SU-DHL-6 (cell line): Measurements from ENCODE around the gene ZSCAN22.

ENCODE experiments used
- EZH2phosphoT487 ChIP-seq: fragments of 200-600 bp; sonication (generic), shearing (Covaris generic); conservative IDR thresholded peaks from 2 replicates; pipeline ENCODE4 v1.6.1; 2018; ENCODE audit warnings: mild to moderate bottlenecking, antibody characterized with exemption, low read length, moderate library complexity, mixed read lengths
- TF ChIP-seq, protein P1 (sequence below): fragments of 200-600 bp; sonication (generic); IDR thresholded peaks from one replicate; pipeline ENCODE4 v1.5.1; 2017; ENCODE audit warnings: antibody characterized with exemption, mild to moderate bottlenecking, low read length, moderate library complexity; ENCODE audit not compliant: insufficient read depth, poor library complexity, severe bottlenecking

- TF ChIP-seq, protein P1, sequence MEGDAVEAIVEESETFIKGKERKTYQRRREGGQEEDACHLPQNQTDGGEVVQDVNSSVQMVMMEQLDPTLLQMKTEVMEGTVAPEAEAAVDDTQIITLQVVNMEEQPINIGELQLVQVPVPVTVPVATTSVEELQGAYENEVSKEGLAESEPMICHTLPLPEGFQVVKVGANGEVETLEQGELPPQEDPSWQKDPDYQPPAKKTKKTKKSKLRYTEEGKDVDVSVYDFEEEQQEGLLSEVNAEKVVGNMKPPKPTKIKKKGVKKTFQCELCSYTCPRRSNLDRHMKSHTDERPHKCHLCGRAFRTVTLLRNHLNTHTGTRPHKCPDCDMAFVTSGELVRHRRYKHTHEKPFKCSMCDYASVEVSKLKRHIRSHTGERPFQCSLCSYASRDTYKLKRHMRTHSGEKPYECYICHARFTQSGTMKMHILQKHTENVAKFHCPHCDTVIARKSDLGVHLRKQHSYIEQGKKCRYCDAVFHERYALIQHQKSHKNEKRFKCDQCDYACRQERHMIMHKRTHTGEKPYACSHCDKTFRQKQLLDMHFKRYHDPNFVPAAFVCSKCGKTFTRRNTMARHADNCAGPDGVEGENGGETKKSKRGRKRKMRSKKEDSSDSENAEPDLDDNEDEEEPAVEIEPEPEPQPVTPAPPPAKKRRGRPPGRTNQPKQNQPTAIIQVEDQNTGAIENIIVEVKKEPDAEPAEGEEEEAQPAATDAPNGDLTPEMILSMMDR: no peak
- TF ChIP-seq EZH2phosphoT487: no peak
Observed at GRCh38 chr19:58279925-58280316, 46.9 kb upstream of the ZSCAN22 start.
